Urinary bladder (tissue), 4 donors: ENCODE results near the gene TRAK1. TPM values are rescaled to one million over a fixed set of nuclear protein-coding genes. Genes with fewer than 3 reads are reported as not detected.

Source experiments
- DNase-seq: peaks from one replicate; pipeline ENCODE4 v3.0.0-alpha.2; 2015; ENCODE audit errors: extremely low spot score
- H3K27ac ChIP-seq: one replicate; pipeline ENCODE4 v1.5.1; 2013; ENCODE audit warnings: low read depth, mild to moderate bottlenecking, moderate library complexity
- H3K36me3 ChIP-seq: one replicate; pipeline ENCODE4 v1.6.1; 2013; ENCODE audit warnings: mild to moderate bottlenecking, moderate library complexity; ENCODE audit not compliant: insufficient read depth
- H3K4me1 ChIP-seq: one replicate; pipeline ENCODE4 v1.6.1; 2013; ENCODE audit warnings: mild to moderate bottlenecking, moderate library complexity; ENCODE audit not compliant: insufficient read depth
- H3K4me3 ChIP-seq: one replicate; pipeline ENCODE4 v1.5.1; 2013; ENCODE audit warnings: low read depth, low read length
- WGBS: extraction: QIAGEN DNeasy Blood & Tissue Kit; methylation state at CpG from one replicate; pipeline ENCODE4 v1.1.7; 2013; 5-methylcytosine and 5-hydroxymethylcytosine counted together
- polyA plus RNA-seq: library from polyadenylated mRNA; stranded (reverse); fragments of 200-250 nt; gene quantifications from one replicate; pipeline ENCODE4 v1.2.3, GENCODE V29; 2013
- total RNA-seq: library from RNA; depleted of rRNA; stranded (reverse); fragments of >200 nt; gene quantifications from one replicate; pipeline ENCODE4 v1.2.3, GENCODE V29; 2014
- donor health status: healthy with polysubstance abuse.
- donor health status: healthy.

TRAK1 gene
- total and polyA plus RNA-seq, 2 donors, result 26.9 to 66.0 TPM

DNA sequence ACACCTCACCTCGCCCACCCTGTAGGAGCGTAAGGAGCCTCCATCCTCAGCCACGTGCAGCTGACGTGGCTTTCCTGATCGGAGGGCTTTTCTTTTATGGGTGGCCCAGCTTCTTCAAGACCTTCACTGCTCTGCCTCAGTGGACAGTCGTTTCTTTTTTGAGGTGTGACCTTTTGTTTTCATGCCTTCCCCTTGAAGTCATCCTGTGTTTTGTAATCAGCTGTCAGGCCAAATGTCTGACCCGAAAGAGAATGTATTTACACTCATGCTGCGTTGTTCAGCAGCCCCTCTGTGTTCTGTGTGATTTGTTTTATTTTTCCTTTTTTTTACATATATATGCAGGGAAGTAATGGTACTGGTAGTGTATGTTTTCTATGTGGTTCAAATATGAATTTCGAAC, 133.0 kb downstream of the TRAK1 start:
- Histone ChIP-seq H3K4me1 (no peaks in the 10 kb centered on the region), H3K36me3 (no peaks in the 10 kb centered on the region), H3K4me3 (no peak overlapping the region), H3K27ac (no peak overlapping the region)
- WGBS, result 82% methylated on average over 9 of the region's 9 CpGs
- DNase-seq, result no peak

- Histone ChIP-seq H3K36me3 (no peaks in the 10 kb centered on the region), H3K27ac (no peak overlapping the region), H3K4me3 (no peak overlapping the region), H3K4me1 (no peaks in the 10 kb centered on the region)
- DNase-seq, result no peak
- 54% methylated on average over 12 of the region's 12 CpGs for WGBS
Measured at GRCh38 chr3:42224658-42225421, 133.7 kb downstream of the TRAK1 start.

DNA sequence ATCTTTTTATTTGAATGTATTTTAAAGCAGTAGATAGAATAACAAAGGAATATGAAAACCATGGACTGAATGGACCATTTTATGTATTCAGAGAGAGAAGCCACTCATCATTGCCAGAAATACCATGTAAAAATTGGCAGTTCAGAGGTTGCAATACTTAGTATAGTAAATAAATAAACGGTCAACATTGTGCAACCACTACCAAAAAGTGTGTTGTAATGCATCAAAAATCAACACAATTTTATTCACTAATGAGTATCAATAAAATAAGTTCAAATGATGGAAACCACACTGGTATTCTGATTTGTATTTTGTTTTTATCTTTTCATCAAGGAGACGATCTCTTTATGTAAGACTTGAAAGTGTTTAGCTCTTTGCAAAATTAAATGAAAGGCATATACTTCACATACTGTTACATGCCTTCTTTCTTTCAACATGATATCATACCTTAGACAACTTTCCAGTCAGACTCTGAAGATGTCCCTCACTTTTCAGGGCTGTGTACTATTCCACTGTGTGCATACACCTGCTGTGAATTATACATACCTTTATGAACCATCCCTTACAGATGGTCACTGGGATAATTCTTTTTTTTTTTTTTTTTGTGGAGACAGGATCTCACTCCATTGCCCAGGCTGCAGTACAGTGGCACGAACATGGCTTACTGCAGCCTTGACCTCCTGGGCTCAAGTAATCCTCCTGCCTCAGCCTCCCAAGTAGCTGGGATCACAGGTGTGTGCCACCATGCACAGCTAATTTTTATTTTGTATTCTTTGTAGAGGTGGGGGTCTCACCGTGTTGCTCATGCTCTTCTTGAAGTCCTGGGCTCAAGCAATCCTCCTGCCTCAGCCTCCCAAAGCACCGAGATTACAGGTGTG, 134.6 kb downstream of the TRAK1 start:
- H3K27ac ChIP-seq, result no peak overlapping the region
- H3K4me3 ChIP-seq, result no peak overlapping the region
- H3K4me1 ChIP-seq, result no peaks in the 10 kb centered on the region
- no peaks in the 10 kb centered on the region for H3K36me3 ChIP-seq
- DNase-seq, result no peak
- 94% methylated on average over 5 of the region's 5 CpGs for WGBS

DNA sequence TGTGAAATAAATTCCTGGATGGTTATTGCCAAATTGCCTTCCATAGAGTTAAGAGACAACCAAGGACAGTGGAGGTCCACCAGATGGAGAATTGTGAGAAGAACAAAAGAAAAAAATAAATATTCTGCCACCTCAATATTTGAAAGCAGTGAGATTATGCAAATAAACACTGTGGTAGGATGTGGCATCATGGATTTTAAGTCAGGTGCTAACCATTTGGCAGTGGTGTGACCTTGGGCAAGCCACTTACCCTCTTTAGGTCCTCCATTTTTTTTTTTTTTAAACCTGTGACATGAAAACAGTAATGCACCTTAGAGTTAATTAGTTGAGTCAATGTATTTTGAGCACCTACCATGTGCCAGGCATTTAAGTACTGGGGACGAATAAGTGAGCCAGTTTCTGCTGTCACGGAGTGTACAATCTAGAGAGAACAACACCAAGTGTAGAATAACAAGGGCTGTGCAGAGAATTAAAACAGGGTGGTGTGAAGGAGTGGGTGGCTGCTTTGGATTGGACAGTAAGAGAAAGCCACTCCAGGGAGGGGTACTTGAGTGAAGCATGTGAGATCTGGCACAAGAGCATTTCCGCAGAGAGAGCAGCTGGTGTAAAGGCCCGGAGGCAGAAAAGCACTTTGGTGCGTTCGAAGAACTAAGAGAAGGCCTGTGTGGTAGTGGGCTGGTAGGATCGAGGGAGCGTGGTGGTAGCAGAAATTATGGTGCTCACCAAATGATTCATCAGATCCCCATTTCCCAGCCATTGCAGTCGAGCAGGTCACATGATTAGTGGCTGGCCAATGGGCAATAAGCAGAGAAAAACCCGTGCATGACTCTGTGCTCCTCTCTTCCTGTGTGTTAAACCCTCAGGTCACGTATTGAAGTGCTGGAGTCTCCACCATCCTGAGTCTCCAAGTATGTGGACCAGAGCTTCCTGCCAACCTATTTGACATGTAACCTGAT, 135.6 kb downstream of the TRAK1 start:
- Histone ChIP-seq H3K27ac (no peak overlapping the region), H3K4me1 (no peaks in the 10 kb centered on the region), H3K36me3 (no peaks in the 10 kb centered on the region), H3K4me3 (no peak overlapping the region)
- DNase-seq, result no peak
- 82% methylated on average over 11 of the region's 11 CpGs for WGBS

DNA sequence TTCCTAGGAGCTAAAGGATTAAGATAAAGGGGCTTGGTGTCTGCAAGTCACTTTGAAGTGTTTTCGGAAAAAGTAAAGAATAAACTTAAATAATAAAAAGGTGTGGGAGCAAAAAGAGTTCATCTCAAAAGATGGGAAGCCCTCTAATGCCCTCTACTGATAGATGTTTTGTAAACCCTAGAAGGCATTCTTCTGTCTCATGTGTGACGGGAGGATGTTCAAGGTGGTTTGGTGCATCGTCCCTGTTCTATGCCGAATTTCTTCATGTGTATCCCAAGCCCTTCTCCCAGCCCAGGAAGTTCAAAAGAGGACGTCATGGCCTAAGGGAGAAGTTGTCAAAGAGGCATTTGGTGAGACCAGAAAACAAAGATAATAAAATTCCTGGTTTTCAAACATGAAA, 137.6 kb downstream of the TRAK1 start:
- DNase-seq, result no peak
- H3K36me3 ChIP-seq, result no peaks in the 10 kb centered on the region
- H3K4me3 ChIP-seq, result no peak overlapping the region
- H3K27ac ChIP-seq, result no peak overlapping the region
- no peaks in the 10 kb centered on the region for H3K4me1 ChIP-seq
- WGBS, result 46% methylated on average over 5 of the region's 5 CpGs

GRCh38 chr3:42229266-42229941, 138.2 kb downstream of the TRAK1 start:
- no peaks in the 10 kb centered on the region for H3K36me3 ChIP-seq
- DNase-seq, result no peak
- no peak overlapping the region for H3K27ac ChIP-seq
- WGBS, result 63% methylated on average over 5 of the region's 5 CpGs
- H3K4me3 ChIP-seq, result no peak overlapping the region
- H3K4me1 ChIP-seq, result no peaks in the 10 kb centered on the region

DNA sequence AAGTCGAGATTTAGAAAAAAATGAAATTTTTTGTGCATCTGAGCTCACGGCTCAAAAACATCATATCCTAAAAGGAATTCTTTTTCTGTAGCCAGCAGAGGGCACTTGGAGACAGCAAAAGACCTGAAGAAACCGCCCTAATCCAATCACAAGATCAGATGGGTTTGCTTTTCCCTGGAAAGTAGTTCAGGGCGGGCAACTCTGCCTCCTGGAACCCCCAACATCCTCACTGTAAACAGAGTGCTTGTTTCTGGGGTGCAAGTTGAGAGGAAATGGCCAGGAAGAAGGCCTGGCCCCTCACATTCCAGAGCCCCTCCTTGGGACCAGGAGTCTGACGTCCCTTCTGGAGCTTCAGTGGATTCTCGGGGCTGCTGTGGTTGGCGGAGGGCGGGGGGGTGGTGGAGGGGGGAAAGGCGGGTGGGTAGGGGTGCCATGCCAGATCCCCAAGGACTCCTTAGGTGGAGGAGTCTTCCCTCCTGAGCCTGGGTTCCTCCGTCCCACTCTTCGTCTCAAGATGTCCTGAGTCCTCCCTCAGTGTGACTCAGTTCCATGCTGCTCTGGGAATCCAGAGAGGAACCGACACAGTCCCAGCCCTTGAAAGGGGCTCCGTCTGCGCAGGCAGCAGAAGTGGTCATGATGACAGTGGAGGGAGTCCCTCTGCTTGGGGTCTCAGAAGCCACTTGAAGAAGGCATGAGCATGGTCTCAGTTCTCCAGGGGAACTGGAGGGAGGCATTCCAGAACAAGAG, 139.0 kb downstream of the TRAK1 start:
- WGBS, result 39% methylated on average over 14 of the region's 14 CpGs

DNA sequence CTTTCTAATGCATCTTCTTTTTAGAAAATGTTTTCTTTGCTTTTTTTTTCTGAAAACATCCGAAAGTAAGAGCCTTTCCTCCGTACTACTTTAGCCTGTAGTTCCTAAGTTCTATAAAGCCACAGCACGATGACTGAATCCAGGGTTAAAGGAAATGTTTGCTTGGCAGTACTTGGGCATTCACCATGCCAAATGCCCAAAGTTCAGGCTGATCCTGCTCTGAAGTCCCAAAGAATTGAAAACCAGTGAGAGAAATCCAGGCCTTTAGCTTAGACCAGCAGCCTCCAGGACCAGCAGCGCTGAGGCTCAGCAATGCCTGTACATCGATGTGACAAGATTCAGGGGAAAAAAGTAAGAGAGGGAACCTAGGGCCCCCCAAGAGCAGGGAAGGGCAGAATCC, 139.7 kb downstream of the TRAK1 start:
- Histone ChIP-seq H3K4me1 (no peaks in the 10 kb centered on the region), H3K4me3 (no peak overlapping the region), H3K36me3 (no peaks in the 10 kb centered on the region), H3K27ac (no peak overlapping the region)
- DNase-seq, result no peak
- 84% methylated on average over 5 of the region's 5 CpGs for WGBS

More for the DNA sequence above, 139.0 kb downstream of the TRAK1 start:
- DNase-seq, result peak; percentile 25
- no peaks in the 10 kb centered on the region for H3K36me3 ChIP-seq
- H3K27ac ChIP-seq, result no peak overlapping the region
- H3K4me1 ChIP-seq, result no peaks in the 10 kb centered on the region
- H3K4me3 ChIP-seq, result no peak overlapping the region

- no peak for DNase-seq
- no peak overlapping the region for H3K27ac ChIP-seq
- H3K4me1 ChIP-seq, result no peaks in the 10 kb centered on the region
- H3K4me3 ChIP-seq, result no peak overlapping the region
- H3K36me3 ChIP-seq, result no peaks in the 10 kb centered on the region
Measured at GRCh38 chr3:42235532-42235931, 144.4 kb downstream of the TRAK1 start.

DNA sequence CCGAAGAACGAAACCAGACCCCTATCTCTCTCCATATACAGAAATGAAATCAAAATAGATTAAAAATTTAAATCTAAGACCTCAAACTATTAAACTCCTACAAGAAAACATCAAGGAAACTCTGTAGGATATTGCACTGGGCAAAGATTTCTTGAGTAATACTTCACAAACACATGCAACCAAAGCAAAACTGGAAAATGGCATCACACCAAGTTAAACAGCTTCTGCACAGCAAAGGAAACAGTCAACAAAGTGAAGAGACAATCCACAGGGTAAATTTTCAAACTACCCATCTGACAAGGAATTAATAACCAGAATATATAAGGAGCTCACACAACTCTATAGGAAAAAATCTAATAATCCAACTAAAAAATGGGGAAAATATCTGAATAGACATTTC, 145.5 kb downstream of the TRAK1 start:
- 93% methylated on average over 2 of the region's 2 CpGs for WGBS
- no peak overlapping the region for H3K27ac ChIP-seq
- H3K4me1 ChIP-seq, result no peaks in the 10 kb centered on the region
- H3K4me3 ChIP-seq, result no peak overlapping the region
- no peak for DNase-seq
- no peaks in the 10 kb centered on the region for H3K36me3 ChIP-seq

DNA sequence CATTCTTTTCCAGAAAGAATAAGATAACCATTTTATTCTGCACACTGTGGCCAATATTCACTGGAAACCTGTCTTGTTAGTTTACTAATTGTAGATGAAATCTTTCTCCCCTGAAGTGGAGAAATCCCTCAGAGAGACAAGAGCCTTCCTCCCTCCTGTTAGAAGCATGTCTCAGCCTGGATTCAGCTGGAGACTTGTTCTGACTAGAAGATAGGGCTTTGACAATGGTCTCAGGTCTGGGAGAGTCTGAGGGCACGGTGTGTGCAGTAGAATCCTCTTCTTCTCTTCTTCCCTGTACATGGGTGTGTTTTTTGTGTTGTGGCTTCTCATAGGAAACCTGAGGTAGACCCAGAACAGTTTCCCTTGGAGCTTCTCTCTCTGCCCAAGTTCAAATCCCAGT, 154.9 kb downstream of the TRAK1 start:
- H3K4me3 ChIP-seq, result no peak overlapping the region
- DNase-seq, result no peak
- WGBS, result 34% methylated on average over 1 of the region's 1 CpG
- H3K27ac ChIP-seq, result no peak overlapping the region
- H3K4me1 ChIP-seq, result no peaks in the 10 kb centered on the region
- H3K36me3 ChIP-seq, result no peaks in the 10 kb centered on the region

DNA sequence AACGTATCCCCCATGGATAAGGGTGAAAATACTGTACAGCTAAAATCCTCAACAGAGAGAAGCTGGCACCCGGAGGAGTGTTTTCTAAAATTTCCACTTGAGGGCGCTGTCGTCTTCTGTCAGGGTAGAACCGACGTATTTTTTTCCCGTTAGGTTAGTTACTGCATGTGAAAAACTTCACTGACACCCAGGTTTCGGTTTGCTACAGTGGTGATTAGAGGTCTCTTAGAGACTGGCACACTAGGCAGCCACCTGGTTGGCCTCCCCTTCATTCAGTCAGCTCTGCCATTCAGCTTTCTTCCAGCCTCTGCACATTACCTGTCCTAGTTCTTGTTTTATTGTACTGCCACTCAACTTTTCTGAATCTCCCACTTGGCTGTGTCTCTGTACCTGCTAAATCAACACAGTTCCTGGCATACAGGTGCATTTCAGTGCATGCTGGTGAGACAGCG, 156.4 kb downstream of the TRAK1 start:
- no peak for DNase-seq
- Histone ChIP-seq H3K36me3 (no peaks in the 10 kb centered on the region), H3K4me3 (no peak overlapping the region)

More for the DNA sequence above, 156.4 kb downstream of the TRAK1 start:
- WGBS, result 9% methylated on average over 9 of the region's 9 CpGs
- Histone ChIP-seq H3K4me1 (no peaks in the 10 kb centered on the region), H3K27ac (no peak overlapping the region)
